ENCODE data around the gene ZNF8.
A peak's percentile ranks its signal among the peaks of the same experiment; 100 is the strongest.
"Not testable (repeated sequence)": the region's sequence is repeated elsewhere in the genome, so short reads cannot be mapped to it uniquely, and the experiment has no call there.

Gene ZNF8

GRCh38 chr19:58338336-58338735 lies 59.6 kb downstream of the ZNF8 start:
- no peak for DNase-seq

GRCh38 chr19:58338825-58339558 lies 60.2 kb downstream of the ZNF8 start:
- no peak for DNase-seq

- DNase-seq, result no peak
Observed at GRCh38 chr19:58345558-58345957, 66.8 kb downstream of the ZNF8 start.

- peak; percentile 27 for DNase-seq
Observed at GRCh38 chr19:58346961-58347929, 68.5 kb downstream of the ZNF8 start.

GRCh38 chr19:58348080-58348479 lies 69.3 kb downstream of the ZNF8 start:
- not testable (repeated sequence) for DNase-seq

- no peak for DNase-seq
Observed at GRCh38 chr19:58349590-58349989, 70.8 kb downstream of the ZNF8 start.

- DNase-seq, result no peak
Observed at GRCh38 chr19:58350001-58350861, 71.5 kb downstream of the ZNF8 start.

GRCh38 chr19:58350871-58351557 lies 72.3 kb downstream of the ZNF8 start:
- no peak for DNase-seq

GRCh38 chr19:58351558-58351878 lies 72.8 kb downstream of the ZNF8 start:
- DNase-seq, result no peak

GRCh38 chr19:58351990-58352755 lies 73.4 kb downstream of the ZNF8 start:
- no peak for DNase-seq
